HT1080 (cell line): ENCODE measurements around the gene RAB8B. TPM values are rescaled to one million over a fixed set of nuclear protein-coding genes. Genes with fewer than 3 reads are reported as not detected.

Source experiments
- DNase-seq: peaks from one replicate; pipeline ENCODE4 v3.0.0-alpha.2; 2015; ENCODE audit warnings: low read depth
- total RNA-seq: library from RNA; depleted of rRNA; stranded (reverse); fragments of >200 nt; shearing (Covaris generic); gene quantifications from 2 replicates; pipeline ENCODE4 v1.2.3, GENCODE V29; 2014; rRNA removed

RAB8B gene
- total RNA-seq, 1 experiment from 2014 or later: 15.7 TPM

DNA sequence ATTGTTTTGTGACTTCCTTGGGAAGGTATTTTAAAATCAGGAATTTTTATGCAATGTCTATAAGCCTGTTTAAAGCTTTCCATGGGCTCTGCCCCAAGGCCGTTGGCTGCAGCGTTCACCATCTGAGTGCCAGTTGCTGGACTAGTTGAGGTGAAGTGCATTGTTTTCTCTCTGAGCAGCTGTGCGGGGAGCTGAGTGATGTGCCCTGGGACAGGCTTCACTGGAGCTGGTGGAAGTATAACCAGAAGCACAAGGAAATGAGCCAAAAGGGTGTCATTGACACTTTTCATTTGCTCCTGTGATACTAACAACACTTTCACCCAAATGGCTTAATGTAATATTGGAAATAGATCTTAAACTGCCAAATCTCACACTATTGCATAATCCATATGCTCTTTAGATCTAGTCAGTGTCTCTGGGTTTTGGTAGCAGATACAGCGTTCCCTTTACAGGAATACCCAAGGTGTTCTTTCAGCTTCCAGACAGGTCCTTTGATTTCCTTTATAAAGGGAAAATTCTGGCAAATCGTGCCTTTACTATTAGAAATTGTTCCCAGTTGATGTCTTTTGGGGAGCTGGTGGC, 117.2 kb downstream of the RAB8B start:
- no peak for DNase-seq

DNA sequence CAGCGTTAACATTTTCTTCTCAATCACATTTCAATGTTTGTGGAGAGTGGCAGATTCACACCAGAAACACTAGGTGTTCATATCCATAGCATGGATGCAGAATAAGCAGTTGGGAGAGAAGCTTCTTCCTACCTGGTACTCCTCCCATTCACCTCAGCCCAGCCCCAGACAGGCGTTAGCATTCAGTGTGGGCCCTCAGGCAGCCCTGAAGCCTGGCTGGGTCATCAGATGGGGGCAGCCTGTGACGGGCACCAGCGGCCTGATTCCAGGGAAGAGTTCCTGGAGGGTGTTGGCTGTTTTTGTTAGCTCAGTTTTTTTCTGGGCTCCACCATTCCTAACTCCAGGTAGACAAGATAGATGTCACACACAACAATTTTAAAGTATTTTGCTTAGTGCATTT, 119.1 kb downstream of the RAB8B start:
- no peak for DNase-seq

DNA sequence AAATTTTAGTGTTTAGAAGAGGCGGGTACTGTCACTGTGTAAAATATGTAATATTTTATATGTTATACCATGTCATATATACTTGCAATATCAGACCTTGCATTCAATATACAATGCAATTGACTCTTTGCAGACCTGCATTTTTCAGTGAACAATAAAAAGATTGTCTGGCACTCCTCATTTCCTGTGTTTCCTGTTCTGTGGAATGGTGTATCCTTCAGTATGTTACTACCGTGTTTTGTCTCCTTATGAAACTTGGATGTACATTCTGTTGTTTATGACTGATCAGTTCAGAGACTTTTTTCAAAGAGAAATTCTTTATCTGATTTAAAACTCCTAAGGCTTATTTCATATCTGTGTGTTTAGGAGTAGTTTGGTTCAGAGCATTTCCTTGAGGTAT, 119.5 kb downstream of the RAB8B start:
- DNase-seq: peak; percentile 11

DNA sequence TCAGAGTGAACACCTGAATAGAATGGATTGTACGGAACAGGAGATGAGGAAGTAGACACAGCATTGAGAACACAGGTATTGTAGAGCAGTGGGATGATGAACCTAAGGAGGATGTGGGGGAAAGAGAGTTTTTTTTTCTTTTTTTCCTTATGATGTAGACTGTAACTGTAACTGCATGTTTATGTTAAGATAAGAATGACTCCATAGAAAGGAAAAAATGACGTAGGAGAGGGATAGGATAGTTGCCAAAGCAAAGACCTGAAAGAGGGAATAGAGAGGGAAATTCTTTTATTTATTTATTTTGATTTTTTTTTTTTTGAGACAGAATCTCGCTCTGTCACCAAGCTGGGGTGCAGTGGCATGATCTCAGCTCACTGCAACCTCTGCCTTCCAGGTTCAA, 121.2 kb downstream of the RAB8B start:
- DNase-seq: no peak

DNA sequence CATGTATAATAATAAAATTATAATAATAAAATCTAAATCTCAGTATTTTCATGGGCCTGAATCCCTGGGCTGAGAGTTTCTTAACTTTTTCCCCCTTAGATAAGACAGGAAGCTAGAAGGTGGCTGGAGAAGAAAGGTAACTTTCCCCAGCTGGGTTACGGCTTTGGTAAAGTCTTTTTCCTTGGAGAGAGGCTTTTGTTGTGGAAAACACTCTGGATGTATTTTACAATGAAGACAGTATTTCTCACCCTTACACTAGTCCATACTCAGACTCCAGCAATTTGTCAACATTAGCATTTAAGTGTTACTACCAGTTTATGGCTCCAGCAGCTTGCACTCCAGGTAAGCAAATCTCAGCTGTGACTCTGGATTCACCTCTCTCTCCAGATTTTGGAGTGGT, 122.9 kb downstream of the RAB8B start:
- no peak for DNase-seq

DNA sequence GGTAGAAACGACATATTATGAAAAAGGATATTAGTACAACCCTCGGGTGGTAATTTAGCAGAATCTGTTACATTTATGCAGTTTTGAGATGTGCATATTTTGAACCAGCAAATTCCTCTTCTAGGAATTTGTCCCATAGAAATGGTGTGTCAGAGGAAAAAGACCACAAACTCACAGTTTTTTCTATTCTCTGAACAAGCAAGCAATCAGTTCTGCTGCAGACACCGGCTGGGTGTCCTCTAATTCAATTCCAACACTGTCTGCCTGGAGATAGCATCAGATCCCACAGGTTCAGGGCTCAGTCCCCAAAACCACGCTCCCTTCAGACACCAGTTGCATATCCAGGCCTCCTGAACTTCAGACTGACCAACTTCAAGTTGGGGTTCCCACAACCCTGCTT, 124.4 kb downstream of the RAB8B start:
- DNase-seq: no peak

DNA sequence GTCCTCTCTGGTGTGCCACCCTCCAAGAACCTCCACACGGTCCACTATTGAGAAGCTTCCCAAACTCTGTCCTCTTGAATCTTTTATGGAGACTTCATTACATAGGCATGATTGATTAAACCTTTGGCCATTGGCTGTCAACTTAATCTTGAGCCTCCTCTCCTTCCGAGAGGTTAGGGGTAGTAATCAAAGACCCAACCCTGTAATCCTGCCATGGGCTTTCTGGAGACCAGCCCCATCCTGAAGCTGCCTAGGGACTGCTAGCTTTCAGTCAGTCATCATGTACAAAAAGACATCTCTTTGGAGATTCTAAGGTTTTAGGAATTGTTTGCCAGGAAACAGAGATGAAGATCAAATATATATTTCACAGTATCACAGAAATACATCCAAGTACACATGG, 125.0 kb downstream of the RAB8B start:
- no peak for DNase-seq

Other genes starting within 250 kb of the RAB8B start
- gene TPM1, start 146.9 kb upstream of the RAB8B start, total RNA-seq: 242 and 284 TPM in 2 replicates
- gene LACTB, start 67.7 kb upstream of the RAB8B start, total RNA-seq: 17.8 and 18.6 TPM in 2 replicates
- gene RPS27L, start 32.1 kb upstream of the RAB8B start, total RNA-seq: 366 and 380 TPM in 2 replicates
- gene APH1B, start 88.0 kb downstream of the RAB8B start, total RNA-seq: 3.2 and 4.9 TPM in 2 replicates
- 13.9 and 15.0 TPM in 2 replicates for gene CA12, start 192.2 kb downstream of the RAB8B start, total RNA-seq